GM21447 (cell line): ENCODE results near the gene PALM.

Experiments
- ATAC-seq: cut with Tn5 transposase; IDR thresholded peaks from one replicate; pipeline ENCODE4 v1.9.1; 2021; ENCODE audit not compliant: unreplicated experiment

Gene PALM

GRCh38 chr19:750640-751423 lies 42.1 kb downstream of the PALM start, which contains the start of gene MISP:
Gene MISP, plus strand, starts transcription at chr19:751112. Its CDS starts 5,835 bp downstream, at chr19:756947.
- no peak for ATAC-seq

- ATAC-seq = no peak
Measured at GRCh38 chr19:751501-752341, 43.0 kb downstream of the PALM start.

GRCh38 chr19:752652-753517 lies 44.1 kb downstream of the PALM start:
- no peak for ATAC-seq

- no peak for ATAC-seq
Measured at GRCh38 chr19:754530-754929, 45.8 kb downstream of the PALM start.

GRCh38 chr19:755063-755462 lies 46.3 kb downstream of the PALM start:
- no peak for ATAC-seq

- ATAC-seq = no peak
Measured at GRCh38 chr19:756236-756635, 47.5 kb downstream of the PALM start.

- no peak for ATAC-seq
Measured at GRCh38 chr19:756821-757688, 48.3 kb downstream of the PALM start.

- ATAC-seq = no peak
Measured at GRCh38 chr19:757811-758668, 49.3 kb downstream of the PALM start.

GRCh38 chr19:763181-763580 lies 54.4 kb downstream of the PALM start:
- no peak for ATAC-seq

- ATAC-seq = no peak
Measured at GRCh38 chr19:763869-764268, 55.1 kb downstream of the PALM start.

GRCh38 chr19:764301-764700 lies 55.6 kb downstream of the PALM start:
- ATAC-seq = no peak

GRCh38 chr19:765179-765738 lies 56.5 kb downstream of the PALM start:
- no peak for ATAC-seq

- no peak for ATAC-seq
Measured at GRCh38 chr19:768424-768823, 59.7 kb downstream of the PALM start.

GRCh38 chr19:769616-770015 lies 60.9 kb downstream of the PALM start:
- no peak for ATAC-seq

GRCh38 chr19:771332-771785 lies 62.6 kb downstream of the PALM start:
- no peak for ATAC-seq

GRCh38 chr19:772063-772462 lies 63.3 kb downstream of the PALM start:
- ATAC-seq = no peak

GRCh38 chr19:772730-773436 lies 64.1 kb downstream of the PALM start:
- no peak for ATAC-seq

- ATAC-seq = no peak
Measured at GRCh38 chr19:776549-776948, 67.8 kb downstream of the PALM start.
